ENCODE data around the gene PDCD6IP. TPM values are rescaled to one million over a fixed set of nuclear protein-coding genes. Genes with fewer than 3 reads are reported as not detected.
"Not testable (repeated sequence)": the region's sequence is repeated elsewhere in the genome, so short reads cannot be mapped to it uniquely, and the experiment has no call there.

Gene PDCD6IP
- total and polyA plus RNA-seq, 2 experiments from 2014 or later, result 197 to 214 TPM

- H3K9me2 ChIP-seq (ENCODE audit: insufficient read depth), result no peaks in the 10 kb centered on the region
- no peaks in the 10 kb centered on the region for H3K9me3 ChIP-seq (ENCODE audit: low read depth)
- H3K4me1 ChIP-seq (ENCODE audit: insufficient read depth), result no peaks in the 10 kb centered on the region; the same call in 1 of the 2 replicates
- TF ChIP-seq EZH2phosphoT487 (IDR thresholded peaks at IDR 0.05; ENCODE audit: insufficient read depth, low read depth), result no peak
- TF ChIP-seq EZH2 (IDR thresholded peaks at IDR 0.05; ENCODE audit: insufficient read depth, poor library complexity, severe bottlenecking), result no peak
- no peaks in the 10 kb centered on the region for H3K36me3 ChIP-seq (ENCODE audit: low read depth)
- H3F3A ChIP-seq (ENCODE audit: insufficient read depth), result no peaks in the 10 kb centered on the region
- H3K27ac ChIP-seq, result no peak overlapping the region
- 49 to 50% methylated on average over 2 of the region's 2 CpGs for WGBS, 2 experiments (ENCODE audit: low coverage in 1 of 2, low lambda C conversion rate in 2 of 2, missing lambda C conversion rate in 2 of 2)
- in situ Hi-C loops (cut with MboI), result no loop called here
- no peak overlapping the region for H2AFZ ChIP-seq
- H3K4me2 ChIP-seq (ENCODE audit: unreplicated experiment), result no peak overlapping the region
- no peaks in the 10 kb centered on the region for H3K27me3 ChIP-seq (replicated peaks; ENCODE audit: insufficient read depth)
- H3K4me3 ChIP-seq, result no peak overlapping the region
- DNase-seq, result peak; percentile 41
- H3K79me2 ChIP-seq (ENCODE audit: insufficient read depth), result no peaks in the 10 kb centered on the region
- H4K20me1 ChIP-seq (ENCODE audit: insufficient read depth), result no peaks in the 10 kb centered on the region
- no peak overlapping the region for H3K9ac ChIP-seq
Observed at GRCh38 chr3:33773637-33774036, 24.8 kb upstream of the PDCD6IP start.

DNA sequence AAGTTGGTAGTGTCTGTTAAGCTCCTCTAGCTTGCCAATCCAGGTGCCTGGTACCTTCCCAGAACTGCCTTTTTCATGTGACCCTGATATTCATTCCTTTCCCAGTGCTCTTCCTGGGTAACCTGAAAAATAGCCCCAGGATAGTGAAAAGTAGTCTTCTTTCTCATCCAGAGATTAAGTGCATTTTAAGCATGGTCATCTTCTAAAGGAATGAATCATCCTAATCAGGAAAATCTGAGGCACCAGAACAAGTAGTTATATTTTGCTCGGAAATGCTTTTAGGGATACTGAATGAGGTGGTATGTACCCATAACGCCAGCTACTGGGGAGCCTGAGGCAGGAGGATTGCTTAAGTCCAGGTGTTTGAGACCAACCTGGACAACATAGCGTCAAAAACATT, 23.1 kb upstream of the PDCD6IP start:
- WGBS, 2 experiments (ENCODE audit: low coverage in 1 of 2, low lambda C conversion rate in 2 of 2, missing lambda C conversion rate in 2 of 2), result 86 to 89% methylated on average over 3 of the region's 3 CpGs
- in situ Hi-C loops (cut with MboI), result loop anchor here (25.0 kb wide), 1 partner anchor 638 kb away; no protein-coding TSS in a partner anchor
- Histone ChIP-seq H3K27me3 (replicated peaks; ENCODE audit: insufficient read depth) (no peaks in the 10 kb centered on the region), H3K36me3 (ENCODE audit: low read depth) (no peaks in the 10 kb centered on the region), H3K4me3 (no peak overlapping the region), H3K4me1 (ENCODE audit: insufficient read depth) (no peaks in the 10 kb centered on the region; the same call in 1 of the 2 replicates), H3F3A (ENCODE audit: insufficient read depth) (no peaks in the 10 kb centered on the region), H3K4me2 (ENCODE audit: unreplicated experiment) (no peak overlapping the region), H4K20me1 (ENCODE audit: insufficient read depth) (no peaks in the 10 kb centered on the region), H2AFZ (no peak overlapping the region), H3K9me2 (ENCODE audit: insufficient read depth) (no peaks in the 10 kb centered on the region), H3K9ac (no peak overlapping the region), H3K79me2 (ENCODE audit: insufficient read depth) (no peaks in the 10 kb centered on the region), H3K9me3 (ENCODE audit: low read depth) (no peaks in the 10 kb centered on the region), H3K27ac (no peak overlapping the region)
- peak; percentile 49 for DNase-seq
- TF ChIP-seq EZH2phosphoT487 (IDR thresholded peaks at IDR 0.05; ENCODE audit: insufficient read depth, low read depth), result no peak
- no peak for TF ChIP-seq EZH2 (IDR thresholded peaks at IDR 0.05; ENCODE audit: insufficient read depth, poor library complexity, severe bottlenecking)

GRCh38 chr3:33777996-33778395, 20.4 kb upstream of the PDCD6IP start:
- Histone ChIP-seq H3K27me3 (replicated peaks; ENCODE audit: insufficient read depth) (no peaks in the 10 kb centered on the region), H3K27ac (no peak overlapping the region), H3K79me2 (ENCODE audit: insufficient read depth) (no peaks in the 10 kb centered on the region), H3K9ac (no peak overlapping the region), H2AFZ (no peak overlapping the region), H3K4me1 (ENCODE audit: insufficient read depth) (no peaks in the 10 kb centered on the region; the same call in 1 of the 2 replicates), H3K9me3 (ENCODE audit: low read depth) (no peaks in the 10 kb centered on the region), H3K36me3 (ENCODE audit: low read depth) (no peaks in the 10 kb centered on the region), H3K4me3 (no peak overlapping the region), H3F3A (ENCODE audit: insufficient read depth) (no peaks in the 10 kb centered on the region), H3K4me2 (ENCODE audit: unreplicated experiment) (no peak overlapping the region), H4K20me1 (ENCODE audit: insufficient read depth) (no peaks in the 10 kb centered on the region), H3K9me2 (ENCODE audit: insufficient read depth) (no peaks in the 10 kb centered on the region)
- 86 to 90% methylated on average over 3 of the region's 3 CpGs for WGBS, 2 experiments (ENCODE audit: low coverage in 1 of 2, low lambda C conversion rate in 2 of 2, missing lambda C conversion rate in 2 of 2)
- no peak for DNase-seq
- no peak for TF ChIP-seq EZH2 (IDR thresholded peaks at IDR 0.05; ENCODE audit: insufficient read depth, poor library complexity, severe bottlenecking)
- TF ChIP-seq EZH2phosphoT487 (IDR thresholded peaks at IDR 0.05; ENCODE audit: insufficient read depth, low read depth), result no peak
- in situ Hi-C loops (cut with MboI), result loop anchor here (25.0 kb wide), 1 partner anchor 641 kb away; no protein-coding TSS in a partner anchor

DNA sequence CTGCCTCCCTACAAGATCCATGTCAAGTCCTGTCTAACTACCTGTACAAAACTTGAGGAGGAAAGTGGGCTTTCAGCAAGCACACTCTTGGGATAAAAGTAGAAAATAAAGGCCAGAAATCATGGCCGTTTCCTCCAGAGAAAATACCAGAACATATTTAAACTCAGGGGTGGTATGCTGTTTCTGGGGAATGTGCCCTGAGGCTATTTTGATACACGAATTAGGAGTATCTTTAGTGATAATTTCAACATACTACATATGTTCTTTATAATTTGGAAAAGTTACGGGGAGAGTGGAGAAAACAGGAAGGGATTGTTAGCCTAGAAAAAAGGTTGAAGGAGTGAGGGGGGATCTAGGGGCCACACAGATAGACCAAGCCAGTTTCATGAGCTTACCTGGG, 18.7 kb upstream of the PDCD6IP start:
- Histone ChIP-seq H4K20me1 (ENCODE audit: insufficient read depth) (no peaks in the 10 kb centered on the region), H3F3A (ENCODE audit: insufficient read depth) (no peaks in the 10 kb centered on the region), H3K79me2 (ENCODE audit: insufficient read depth) (no peaks in the 10 kb centered on the region), H3K9me2 (ENCODE audit: insufficient read depth) (no peaks in the 10 kb centered on the region), H3K4me3 (no peak overlapping the region), H2AFZ (peak overlapping the region; percentile 6; the same call in 1 of the 2 replicates), H3K4me2 (ENCODE audit: unreplicated experiment) (no peak overlapping the region), H3K9me3 (ENCODE audit: low read depth) (no peaks in the 10 kb centered on the region), H3K4me1 (ENCODE audit: insufficient read depth) (no peaks in the 10 kb centered on the region; the same call in 1 of the 2 replicates), H3K9ac (no peak overlapping the region), H3K36me3 (ENCODE audit: low read depth) (no peaks in the 10 kb centered on the region), H3K27me3 (replicated peaks; ENCODE audit: insufficient read depth) (no peaks in the 10 kb centered on the region), H3K27ac (no peak overlapping the region)
- no peak for DNase-seq
- no peak for TF ChIP-seq EZH2phosphoT487 (IDR thresholded peaks at IDR 0.05; ENCODE audit: insufficient read depth, low read depth)
- TF ChIP-seq EZH2 (IDR thresholded peaks at IDR 0.05; ENCODE audit: insufficient read depth, poor library complexity, severe bottlenecking), result no peak
- 47 to 53% methylated on average over 3 of the region's 3 CpGs for WGBS, 2 experiments (ENCODE audit: low coverage in 1 of 2, low lambda C conversion rate in 2 of 2, missing lambda C conversion rate in 2 of 2)
- in situ Hi-C loops (cut with MboI), result loop anchor here (10.0 to 25.0 kb wide), 2 partner anchors 145 to 642 kb away; no protein-coding TSS in a partner anchor

GRCh38 chr3:33781413-33781812, 17.0 kb upstream of the PDCD6IP start:
- not testable (repeated sequence) for H3K79me2 ChIP-seq (ENCODE audit: insufficient read depth); H3K9ac ChIP-seq; H3K36me3 ChIP-seq (ENCODE audit: low read depth); H3F3A ChIP-seq (ENCODE audit: insufficient read depth); H3K9me3 ChIP-seq (ENCODE audit: low read depth); H2AFZ ChIP-seq; H4K20me1 ChIP-seq (ENCODE audit: insufficient read depth); H3K27ac ChIP-seq; H3K9me2 ChIP-seq (ENCODE audit: insufficient read depth); H3K4me2 ChIP-seq (ENCODE audit: unreplicated experiment); H3K27me3 ChIP-seq (replicated peaks; ENCODE audit: insufficient read depth); H3K4me1 ChIP-seq (ENCODE audit: insufficient read depth); DNase-seq; H3K4me3 ChIP-seq
- WGBS, 2 experiments (ENCODE audit: low coverage in 1 of 2, low lambda C conversion rate in 2 of 2, missing lambda C conversion rate in 2 of 2), result 96 to 97% methylated on average over 6 of the region's 6 CpGs
- in situ Hi-C loops (cut with MboI), result loop anchor here (10.0 to 25.0 kb wide), 2 partner anchors 147 to 644 kb away; no protein-coding TSS in a partner anchor

Data from GM23248 (cell line).